Colonic mucosa (tissue), 4 donors: ENCODE data around the gene PLCH1. TPM values are rescaled to one million over a fixed set of nuclear protein-coding genes. Genes with fewer than 3 reads are reported as not detected.

Experiments used
- DNase-seq: peaks from one replicate; pipeline ENCODE4 v3.0.0-alpha.2; 2020
- H3K27ac ChIP-seq: fragments of 200-600 bp; one replicate; pipeline ENCODE4 v1.8.0; 2021
- H3K27me3 ChIP-seq: fragments of 200-600 bp; one replicate; pipeline ENCODE4 v1.8.0; 2021
- H3K36me3 ChIP-seq: fragments of 200-600 bp; one replicate; pipeline ENCODE4 v1.8.0; 2021
- H3K4me1 ChIP-seq: fragments of 200-600 bp; one replicate; pipeline ENCODE4 v1.8.0; 2021; ENCODE audit warnings: mild to moderate bottlenecking
- H3K4me3 ChIP-seq: fragments of 200-600 bp; one replicate; pipeline ENCODE4 v1.8.0; 2021
- H3K9ac ChIP-seq, 2 donors: one replicate each; pipeline ENCODE4 v1.7.0; 2013; ENCODE audit warnings: control low read depth in 2 of 2, low read depth in 2 of 2, low read length in 2 of 2
- H3K9me3 ChIP-seq: fragments of 200-600 bp; one replicate; pipeline ENCODE4 v1.8.0; 2021
- intact Hi-C: fragments of 100-400 bp; cut with DNase I; formaldehyde crosslinking; loops from one replicate; pipeline ENCODE4 v1.14.1; 2022
- total RNA-seq, 2 donors: library from RNA; stranded (reverse); fragmentation: NEBNext Ultra II Directional in 1 of 2; extraction: Animal tissue kit (Norgen Biotek cat#: 25700) in 1 of 2; gene quantifications; one replicate each; pipeline ENCODE4 v1.2.1, GENCODE V29; 2021
- TF ChIP-seq, protein P1 (sequence below): fragments of 200-600 bp; IDR thresholded peaks from one replicate; pipeline ENCODE4 v1.8.0; 2022; ENCODE audit warnings: antibody characterized with exemption, mild to moderate bottlenecking
- donor health status: healthy.
- donor health status: DM: no; HTN: no; CAD: no.
- donor health status: DM: no; HTN: no; CAD: no.

Gene PLCH1
- total RNA-seq, 2 donors from 2014 or later, result 8.2 to 11.0 TPM

DNA sequence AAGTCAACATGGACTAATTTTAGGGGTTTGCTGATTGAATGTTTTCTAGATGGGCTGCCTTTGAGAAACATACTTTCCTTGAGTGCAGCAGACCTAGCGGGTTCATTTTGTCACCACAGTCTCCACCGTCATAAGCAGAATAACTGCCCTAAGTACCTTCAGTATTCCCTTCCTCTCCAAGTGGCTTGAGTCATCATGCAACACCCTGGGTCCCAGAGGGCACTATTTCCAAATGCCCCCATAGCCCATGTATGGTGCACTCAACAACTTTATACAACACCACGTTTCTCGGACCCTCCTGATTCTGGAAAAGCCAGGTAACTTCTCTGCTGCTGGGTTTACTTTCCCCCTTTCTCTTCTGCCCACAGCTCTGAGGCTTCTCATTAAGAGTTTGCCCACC lies 300.1 kb downstream of the PLCH1 start:
- no peaks in the 10 kb centered on the region for H3K36me3 ChIP-seq
- H3K9me3 ChIP-seq, result no peaks in the 10 kb centered on the region
- DNase-seq, result no peak
- H3K4me1 ChIP-seq, result no peaks in the 10 kb centered on the region
- no peak overlapping the region for H3K4me3 ChIP-seq
- TF ChIP-seq, protein P1, sequence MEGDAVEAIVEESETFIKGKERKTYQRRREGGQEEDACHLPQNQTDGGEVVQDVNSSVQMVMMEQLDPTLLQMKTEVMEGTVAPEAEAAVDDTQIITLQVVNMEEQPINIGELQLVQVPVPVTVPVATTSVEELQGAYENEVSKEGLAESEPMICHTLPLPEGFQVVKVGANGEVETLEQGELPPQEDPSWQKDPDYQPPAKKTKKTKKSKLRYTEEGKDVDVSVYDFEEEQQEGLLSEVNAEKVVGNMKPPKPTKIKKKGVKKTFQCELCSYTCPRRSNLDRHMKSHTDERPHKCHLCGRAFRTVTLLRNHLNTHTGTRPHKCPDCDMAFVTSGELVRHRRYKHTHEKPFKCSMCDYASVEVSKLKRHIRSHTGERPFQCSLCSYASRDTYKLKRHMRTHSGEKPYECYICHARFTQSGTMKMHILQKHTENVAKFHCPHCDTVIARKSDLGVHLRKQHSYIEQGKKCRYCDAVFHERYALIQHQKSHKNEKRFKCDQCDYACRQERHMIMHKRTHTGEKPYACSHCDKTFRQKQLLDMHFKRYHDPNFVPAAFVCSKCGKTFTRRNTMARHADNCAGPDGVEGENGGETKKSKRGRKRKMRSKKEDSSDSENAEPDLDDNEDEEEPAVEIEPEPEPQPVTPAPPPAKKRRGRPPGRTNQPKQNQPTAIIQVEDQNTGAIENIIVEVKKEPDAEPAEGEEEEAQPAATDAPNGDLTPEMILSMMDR, result no peak
- no peak overlapping the region for H3K9ac ChIP-seq
- intact Hi-C loops, result no loop called here
- H3K27ac ChIP-seq, result no peak overlapping the region
- H3K27me3 ChIP-seq, result no peaks in the 10 kb centered on the region

DNA sequence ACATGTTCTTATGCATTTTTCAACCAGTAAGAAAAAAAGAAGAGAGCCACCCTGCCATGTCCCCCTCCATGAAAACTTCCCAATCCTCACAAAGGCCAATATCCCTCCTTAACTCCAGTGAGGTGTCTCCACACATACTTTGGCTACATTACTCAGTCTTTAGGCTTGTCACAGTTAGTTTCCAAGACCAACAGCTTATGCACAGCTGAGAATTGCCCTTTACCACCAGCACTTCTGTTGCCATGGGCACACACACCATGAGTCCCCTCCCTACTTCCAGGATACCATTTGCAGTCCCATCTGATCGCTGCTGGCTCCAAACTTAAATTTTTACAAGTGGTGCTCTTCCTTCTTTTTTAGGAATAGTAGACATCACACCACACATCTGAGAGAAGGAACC lies 301.1 kb downstream of the PLCH1 start:
- Histone ChIP-seq H3K27me3 (no peaks in the 10 kb centered on the region), H3K9ac (no peak overlapping the region), H3K36me3 (no peaks in the 10 kb centered on the region), H3K4me3 (no peak overlapping the region), H3K4me1 (no peaks in the 10 kb centered on the region), H3K9me3 (no peaks in the 10 kb centered on the region), H3K27ac (no peak overlapping the region)
- TF ChIP-seq, protein P1, result no peak
- intact Hi-C loops, result no loop called here
- no peak for DNase-seq

DNA sequence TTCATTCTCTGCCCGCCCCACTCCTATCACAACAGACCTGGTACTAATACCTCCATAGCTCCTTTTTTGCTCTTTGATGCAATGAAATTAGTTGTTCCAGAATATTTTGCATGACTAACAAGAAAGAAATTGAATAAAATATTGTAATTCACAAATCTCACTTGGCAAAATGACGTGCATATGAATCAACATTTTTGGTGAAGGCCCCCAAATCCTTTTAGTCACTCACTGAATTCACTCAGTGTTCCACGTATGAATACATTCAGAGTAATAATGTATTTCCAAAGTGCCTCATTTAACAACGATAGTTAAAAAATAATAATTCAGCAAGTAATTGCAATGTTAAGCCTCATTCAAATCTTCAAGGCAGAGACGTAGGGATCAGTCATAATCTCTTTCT lies 302.8 kb downstream of the PLCH1 start:
- H3K27ac ChIP-seq, result no peak overlapping the region
- H3K9ac ChIP-seq, result no peak overlapping the region
- H3K27me3 ChIP-seq, result no peaks in the 10 kb centered on the region
- DNase-seq, result no peak
- intact Hi-C loops, result no loop called here
- H3K4me3 ChIP-seq, result no peak overlapping the region
- no peaks in the 10 kb centered on the region for H3K4me1 ChIP-seq
- no peaks in the 10 kb centered on the region for H3K36me3 ChIP-seq
- TF ChIP-seq, protein P1, result no peak
- no peaks in the 10 kb centered on the region for H3K9me3 ChIP-seq

DNA sequence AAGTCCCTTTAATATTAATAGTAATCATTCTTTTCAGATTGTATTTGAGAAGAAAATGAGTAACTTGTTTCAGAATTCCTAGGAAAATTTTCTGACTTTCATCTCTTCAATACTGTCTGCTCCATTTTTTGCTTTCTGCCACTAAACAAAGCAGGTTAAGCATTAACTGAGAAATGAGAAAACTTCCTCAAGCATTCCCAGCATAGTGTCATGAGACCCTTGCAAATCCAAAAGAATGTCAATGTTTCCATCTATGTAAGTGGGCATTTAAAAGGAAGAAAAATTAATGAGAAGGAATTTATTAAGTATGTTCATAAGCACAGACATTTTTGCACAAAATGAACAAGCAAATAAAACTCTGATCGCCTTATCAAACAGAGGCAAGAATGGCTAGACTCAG lies 303.4 kb downstream of the PLCH1 start:
- DNase-seq, result no peak
- no peak overlapping the region for H3K9ac ChIP-seq
- TF ChIP-seq, protein P1, result no peak
- H3K27ac ChIP-seq, result no peak overlapping the region
- no peak overlapping the region for H3K4me3 ChIP-seq
- H3K4me1 ChIP-seq, result no peaks in the 10 kb centered on the region
- no peaks in the 10 kb centered on the region for H3K9me3 ChIP-seq
- no peaks in the 10 kb centered on the region for H3K36me3 ChIP-seq
- intact Hi-C loops, result no loop called here
- H3K27me3 ChIP-seq, result no peaks in the 10 kb centered on the region

DNA sequence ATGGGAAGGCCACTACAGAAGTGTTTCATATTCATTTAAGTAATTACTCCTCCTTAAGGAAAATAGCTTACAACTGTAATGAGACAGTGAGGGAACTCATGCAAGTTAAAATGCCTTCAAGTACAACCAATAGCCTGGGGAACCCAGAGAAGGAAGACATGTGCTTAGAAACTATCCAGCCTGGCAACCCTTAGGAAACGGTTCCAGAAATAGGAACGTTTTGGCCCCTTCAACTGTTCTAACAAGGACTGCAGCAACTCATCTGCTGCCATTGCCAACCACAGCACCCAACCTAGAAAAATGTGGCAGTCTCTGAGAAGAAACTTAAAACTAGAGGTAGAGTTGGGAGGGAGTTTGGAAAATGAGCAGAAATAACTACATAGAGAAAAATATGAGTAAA lies 303.8 kb downstream of the PLCH1 start:
- Histone ChIP-seq H3K36me3 (no peaks in the 10 kb centered on the region), H3K4me1 (no peaks in the 10 kb centered on the region), H3K27ac (no peak overlapping the region), H3K9ac (no peak overlapping the region), H3K4me3 (no peak overlapping the region), H3K27me3 (no peaks in the 10 kb centered on the region), H3K9me3 (no peaks in the 10 kb centered on the region)
- TF ChIP-seq, protein P1, result no peak
- intact Hi-C loops, result no loop called here
- no peak for DNase-seq

DNA sequence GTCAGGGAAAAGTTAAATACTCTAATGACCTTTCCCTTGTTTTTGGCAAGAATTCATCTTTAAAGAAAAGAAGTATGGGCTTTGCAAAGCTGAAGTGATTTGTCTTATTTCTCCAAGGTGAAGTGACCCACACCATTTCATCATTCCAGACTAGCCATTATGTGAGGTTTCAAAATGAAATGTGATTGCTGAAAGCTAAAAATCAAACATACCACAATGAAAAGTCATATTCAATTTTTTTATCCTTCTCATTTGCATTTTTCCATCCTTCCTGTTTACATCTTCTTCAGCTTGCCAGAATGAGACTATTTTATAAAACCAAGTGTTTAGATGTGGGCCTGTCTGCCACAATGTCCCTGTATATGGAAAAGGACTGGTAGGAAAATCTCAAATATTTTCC lies 309.1 kb downstream of the PLCH1 start:
- Histone ChIP-seq H3K4me1 (no peaks in the 10 kb centered on the region), H3K9ac (no peak overlapping the region), H3K27ac (no peak overlapping the region), H3K36me3 (no peaks in the 10 kb centered on the region), H3K9me3 (no peaks in the 10 kb centered on the region), H3K27me3 (no peaks in the 10 kb centered on the region), H3K4me3 (no peak overlapping the region)
- intact Hi-C loops, result no loop called here
- DNase-seq, result no peak
- TF ChIP-seq, protein P1, result no peak
